ENCODE results near the gene TMEM132E. TPM values are rescaled to one million over a fixed set of nuclear protein-coding genes. Genes with fewer than 3 reads are reported as not detected.

The TMEM132E gene
- total and polyA plus RNA-seq, 2 of the 4 experiments (the other 2 are of a cell fraction): not detected

- Histone ChIP-seq H3K4me3 (ENCODE audit: insufficient read depth, low read depth, low read length) (no peak overlapping the region), H4K20me1 (ENCODE audit: insufficient read depth, low read length) (no peaks in the 10 kb centered on the region), H2BK20ac (ENCODE audit: low read depth, low read length) (no peak overlapping the region), H4K8ac (ENCODE audit: low read depth in 2 of 2, low read length in 2 of 2) (no peak overlapping the region), H3K4ac (ENCODE audit: low read depth, low read length) (no peak overlapping the region), H3K27me3 (ENCODE audit: control insufficient read depth, insufficient read depth, low read length) (peaks cover 2% of the 10 kb centered on the region), H3K9me1 (ENCODE audit: insufficient read depth, low read length) (no peaks in the 10 kb centered on the region), H3K4me2 (ENCODE audit: low read depth, low read length) (no peak overlapping the region), H3K36me3 (ENCODE audit: control insufficient read depth, insufficient read depth, low read length) (no peaks in the 10 kb centered on the region), H2BK15ac (ENCODE audit: low read depth, low read length) (no peak overlapping the region), H3K14ac (replicated peaks; ENCODE audit: low read depth, low read length) (no peak overlapping the region), H4K91ac (ENCODE audit: insufficient read depth, low read depth, low read length) (no peak overlapping the region), H3K27ac (ENCODE audit: insufficient read depth, low read length) (no peak overlapping the region), H2BK5ac (ENCODE audit: low read depth, low read length, poor library complexity, severe bottlenecking) (no peak overlapping the region), H4K5ac (ENCODE audit: low read depth, low read length) (no peak overlapping the region), H3K18ac (ENCODE audit: low read depth, low read length) (no peak overlapping the region), H2AK9ac (replicated peaks; ENCODE audit: low read depth, low read length, poor library complexity) (no peak overlapping the region), H3K79me1 (ENCODE audit: low read depth in 1 of 2, low read length in 2 of 2) (no peaks in the 10 kb centered on the region), H3K9me3 (ENCODE audit: control insufficient read depth, insufficient read depth, low read length) (no peaks in the 10 kb centered on the region), H3K56ac (ENCODE audit: extremely low read depth, insufficient read depth, low read length) (no peak overlapping the region), H3K23ac (ENCODE audit: low read depth, low read length) (no peak overlapping the region), H2AK5ac (ENCODE audit: low read depth, low read length) (no peak overlapping the region), H3K4me1 (ENCODE audit: control insufficient read depth, insufficient read depth, low read length) (no peaks in the 10 kb centered on the region), H3K9ac (ENCODE audit: low read depth, low read length) (no peak overlapping the region), H2AFZ (replicated peaks; ENCODE audit: low read length, poor library complexity) (no peak overlapping the region), H2BK120ac (ENCODE audit: low read depth, low read length) (no peak overlapping the region)
- ChIA-PET POLR2A (ENCODE audit: unreplicated experiment) (no interaction called here), CTCF (no interaction called here)
- intact Hi-C loops (cut with micrococcal nuclease): no loop called here
- no TSS peak for BruUV-seq (replicated peaks)
- dilution Hi-C loops (cut with HindIII; ENCODE audit: low sequenced_read_pairs, unreplicated experiment): no loop called here
- no peak for DNase-seq
- TF ChIP-seq ELK1 (IDR thresholded peaks at IDR 0.05; ENCODE audit: borderline replicate concordance, low read depth, low read length): no peak
- no peak for TF ChIP-seq SMC3 (IDR thresholded peaks at IDR 0.05; ENCODE audit: low read depth, low read length)
- TF ChIP-seq CHD1 (IDR thresholded peaks at IDR 0.05; ENCODE audit: low read depth, low read length): no peak
- TF ChIP-seq CTCF (conservative IDR thresholded peaks at IDR 0.05; ENCODE audit: low read depth, low read length): no peak
- no peak for TF ChIP-seq MAZ (IDR thresholded peaks at IDR 0.05; ENCODE audit: borderline replicate concordance, low read depth, low read length)
- no peak for TF ChIP-seq RAD21 (IDR thresholded peaks at IDR 0.05; ENCODE audit: low read length)
- TF ChIP-seq USF2 (IDR thresholded peaks at IDR 0.05; ENCODE audit: low read depth, low read length): no peak
- no peak for TF ChIP-seq MXI1 (IDR thresholded peaks at IDR 0.05; ENCODE audit: borderline replicate concordance, low read depth, low read length)
- no peak for TF ChIP-seq CEBPB (IDR thresholded peaks at IDR 0.05; ENCODE audit: low read depth, low read length)
- no peak for ATAC-seq (ENCODE audit: low read depth)
- WGBS, 2 experiments (ENCODE audit: extremely low coverage in 2 of 2, insufficient read length in 1 of 2): no CpG with 5 or more reads among the region's 5 CpGs
- in situ Hi-C loops (cut with MboI; ENCODE audit: low sequenced_read_pairs): no loop called here
Observed at GRCh38 chr17:34620458-34620857, 41.1 kb downstream of the TMEM132E start.

Measured in IMR-90 (cell line).